ENCODE results near the gene HOXD12. TPM values are rescaled to one million over a fixed set of nuclear protein-coding genes. Genes with fewer than 3 reads are reported as not detected.

The HOXD12 gene
- polyA plus RNA-seq (2013, experiment 1 of 2; ENCODE audit: insufficient read length): not detected
- not detected for polyA plus RNA-seq (2013, experiment 2 of 2; ENCODE audit: insufficient read length)

DNA sequence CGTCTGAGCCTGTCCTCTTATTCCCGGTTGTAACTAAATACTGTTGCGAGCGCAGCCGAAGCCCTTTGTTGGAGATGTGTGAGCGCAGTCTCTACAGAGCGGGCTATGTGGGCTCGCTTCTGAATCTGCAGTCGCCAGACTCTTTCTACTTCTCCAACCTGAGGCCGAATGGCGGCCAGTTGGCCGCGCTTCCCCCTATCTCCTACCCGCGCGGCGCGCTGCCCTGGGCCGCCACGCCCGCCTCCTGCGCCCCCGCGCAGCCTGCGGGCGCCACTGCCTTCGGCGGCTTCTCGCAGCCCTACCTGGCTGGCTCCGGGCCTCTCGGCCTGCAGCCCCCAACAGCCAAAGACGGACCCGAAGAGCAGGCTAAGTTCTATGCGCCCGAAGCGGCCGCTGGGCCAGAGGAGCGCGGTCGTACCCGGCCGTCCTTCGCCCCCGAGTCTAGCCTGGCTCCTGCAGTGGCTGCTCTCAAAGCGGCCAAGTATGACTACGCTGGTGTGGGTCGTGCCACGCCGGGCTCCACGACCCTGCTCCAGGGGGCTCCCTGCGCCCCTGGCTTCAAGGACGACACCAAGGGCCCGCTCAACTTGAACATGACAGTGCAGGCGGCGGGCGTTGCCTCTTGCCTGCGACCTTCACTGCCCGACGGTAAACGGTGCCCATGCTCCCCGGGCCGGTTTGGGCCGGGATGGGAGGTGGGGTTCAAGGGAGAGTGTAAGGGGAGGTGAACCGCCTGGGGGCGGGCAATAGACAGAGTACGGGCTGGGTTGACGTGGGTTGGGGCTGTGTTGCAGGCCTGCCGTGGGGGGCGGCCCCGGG is at the start of gene HOXD12:
Gene HOXD12, plus strand, starts transcription at position 68 of the 819 bp plus-strand sequence. Its CDS starts 7 bp downstream, at position 75.
- DNase-seq: no peak

- peak; percentile 12 for DNase-seq
Observed at GRCh38 chr2:176056406-176056805, 43.2 kb upstream of the HOXD12 start.

DNA sequence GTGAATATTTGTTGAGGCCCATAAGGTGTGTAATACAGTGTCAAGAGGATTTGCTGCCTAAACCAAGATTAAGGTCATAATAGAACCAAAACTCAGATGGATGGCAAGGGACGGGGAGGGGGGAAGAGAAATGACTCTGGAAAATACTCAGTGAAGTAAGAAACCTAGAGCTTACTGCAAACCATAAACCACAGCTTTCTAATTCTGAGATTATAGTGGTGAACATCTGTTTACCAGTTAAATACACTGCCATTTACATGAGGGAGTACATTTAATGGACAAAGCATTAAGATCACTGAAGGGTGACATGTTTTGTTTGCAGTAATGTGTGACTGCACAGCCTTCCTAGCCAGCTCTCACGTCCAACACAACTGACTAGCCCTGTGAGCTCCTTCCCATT is 35.6 kb upstream of the HOXD12 start:
- no peak for DNase-seq

- DNase-seq: no peak
Observed at GRCh38 chr2:176066645-176067588, 32.7 kb upstream of the HOXD12 start.

GRCh38 chr2:176067589-176068418 is 31.8 kb upstream of the HOXD12 start:
- no peak for DNase-seq

- no peak for DNase-seq
Observed at GRCh38 chr2:176068419-176068832, 31.2 kb upstream of the HOXD12 start.

- no peak for DNase-seq
Observed at GRCh38 chr2:176071330-176072291, 28.0 kb upstream of the HOXD12 start.

DNA sequence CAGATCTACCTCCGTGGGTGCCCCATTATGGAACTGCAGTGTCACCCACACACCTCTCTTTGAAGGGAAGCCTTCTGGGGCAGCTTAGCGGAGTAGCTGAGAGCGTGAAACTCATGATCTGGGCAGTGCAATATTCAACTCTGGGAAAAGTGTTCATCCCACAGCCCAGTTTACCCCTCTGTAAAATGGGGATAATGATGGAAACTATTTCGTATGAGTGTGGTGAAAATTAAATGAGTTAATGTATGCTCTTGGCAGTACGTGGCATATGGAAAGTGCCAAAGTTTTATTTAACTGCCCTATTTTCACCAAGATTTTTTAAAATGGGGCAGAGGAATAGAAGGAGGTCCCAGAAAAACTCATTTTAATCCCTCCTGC is 27.3 kb upstream of the HOXD12 start:
- DNase-seq: no peak

DNA sequence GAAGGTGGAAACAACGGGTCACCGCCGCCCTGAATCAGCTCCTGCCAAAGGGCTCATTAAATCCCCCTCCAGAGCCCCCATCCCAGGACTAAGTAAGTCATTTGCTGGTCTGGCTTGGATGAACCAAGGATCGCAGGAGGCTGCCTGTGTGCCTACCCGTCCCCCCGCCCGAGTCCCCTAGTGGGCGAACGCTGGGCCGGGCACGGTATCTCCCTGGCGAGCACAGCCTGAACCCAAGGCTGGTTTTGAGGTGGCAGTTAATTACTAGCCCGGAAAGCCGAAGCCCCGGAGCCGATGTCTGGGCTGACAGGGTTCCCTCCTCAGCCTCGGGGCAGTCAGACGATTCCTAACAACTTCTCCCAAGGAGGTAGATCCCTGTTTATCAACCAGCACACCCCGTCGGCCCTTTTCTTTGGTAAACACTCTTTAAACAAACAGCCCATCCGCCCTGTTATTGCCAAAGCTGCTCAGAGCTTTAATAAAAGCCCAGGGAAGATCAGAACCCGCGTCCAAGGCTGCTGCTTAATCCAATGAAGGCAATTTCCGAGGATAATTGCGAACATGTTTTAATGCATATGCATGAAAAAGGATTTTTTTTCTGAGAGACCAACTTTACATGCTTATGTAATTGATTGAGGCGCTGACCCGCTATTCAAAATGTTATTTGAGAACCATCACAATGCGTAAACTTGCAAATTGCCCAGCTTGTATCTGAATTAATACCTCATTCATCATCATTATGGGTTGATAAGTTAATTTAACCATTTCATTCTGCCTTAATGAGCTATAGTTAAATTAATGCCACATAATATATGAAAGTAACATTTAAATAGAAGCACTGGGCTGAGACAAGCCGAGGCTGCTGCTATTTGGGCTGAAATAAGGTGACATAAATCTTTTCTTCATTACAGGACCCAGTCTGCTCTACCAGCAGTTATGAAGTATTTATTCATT is 26.4 kb upstream of the HOXD12 start:
- no peak for DNase-seq

- no peak for DNase-seq
Observed at GRCh38 chr2:176074919-176075425, 24.6 kb upstream of the HOXD12 start.

DNA sequence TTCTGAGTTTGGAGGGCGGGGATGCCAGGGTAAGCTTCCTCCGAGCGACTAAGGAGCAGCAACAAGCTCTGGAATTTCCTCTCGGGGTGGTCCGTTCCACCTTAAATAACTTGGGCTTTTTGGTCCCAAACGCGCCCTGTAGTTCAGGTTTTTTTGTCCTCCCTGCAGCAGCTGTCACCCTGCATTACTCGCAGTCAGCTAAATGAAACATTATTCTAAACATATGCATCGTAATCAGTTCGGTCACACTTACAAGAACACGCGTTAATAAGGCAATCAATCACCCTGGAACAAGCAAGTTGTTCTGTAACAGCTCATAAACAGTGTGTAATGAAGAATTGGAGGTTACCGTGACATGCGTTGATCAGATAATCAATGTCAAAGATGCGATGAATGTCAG is 24.1 kb upstream of the HOXD12 start:
- no peak for DNase-seq

GRCh38 chr2:176076063-176076462 is 23.5 kb upstream of the HOXD12 start:
- no peak for DNase-seq

- DNase-seq: no peak
Observed at GRCh38 chr2:176076796-176077195, 22.8 kb upstream of the HOXD12 start.

DNA sequence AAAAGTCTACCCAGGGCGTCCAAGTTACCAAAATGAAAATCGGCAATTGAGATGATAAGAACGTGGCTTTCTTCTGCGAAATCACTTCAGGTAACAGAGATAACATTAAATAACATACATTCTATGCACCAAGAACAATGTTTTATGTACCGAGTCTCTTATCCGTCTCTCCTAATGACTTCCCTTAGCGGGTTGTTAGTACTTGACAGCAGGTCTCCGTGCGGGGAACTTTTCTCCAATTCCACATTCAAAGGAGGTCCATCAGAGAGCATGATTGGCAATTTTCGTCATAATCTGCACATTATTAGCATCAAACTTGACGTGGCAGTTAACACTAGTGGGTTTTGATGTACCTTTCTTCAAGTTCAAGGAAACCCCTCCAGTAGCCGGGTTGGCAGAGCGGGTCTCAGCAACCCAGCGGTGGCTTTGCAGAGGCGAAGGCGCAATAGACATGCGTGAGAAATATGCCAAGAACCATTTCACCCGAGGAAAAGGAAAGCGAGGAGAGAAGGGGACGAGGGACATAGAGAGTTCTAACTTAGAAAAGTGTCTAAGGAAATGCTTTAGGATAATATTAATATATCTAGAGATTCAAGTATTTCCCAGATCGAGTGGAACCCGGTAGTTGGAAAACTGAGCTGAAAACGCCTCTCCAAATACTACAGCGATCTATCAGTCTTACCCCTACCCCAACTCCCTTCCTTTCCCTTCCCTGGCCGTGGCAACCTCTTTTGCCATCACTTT is 20.9 kb upstream of the HOXD12 start:
- DNase-seq: no peak

- DNase-seq: no peak
Observed at GRCh38 chr2:176079285-176079830, 20.2 kb upstream of the HOXD12 start.

- DNase-seq: peak; percentile 45
Observed at GRCh38 chr2:176079831-176080539, 19.6 kb upstream of the HOXD12 start.

DNA sequence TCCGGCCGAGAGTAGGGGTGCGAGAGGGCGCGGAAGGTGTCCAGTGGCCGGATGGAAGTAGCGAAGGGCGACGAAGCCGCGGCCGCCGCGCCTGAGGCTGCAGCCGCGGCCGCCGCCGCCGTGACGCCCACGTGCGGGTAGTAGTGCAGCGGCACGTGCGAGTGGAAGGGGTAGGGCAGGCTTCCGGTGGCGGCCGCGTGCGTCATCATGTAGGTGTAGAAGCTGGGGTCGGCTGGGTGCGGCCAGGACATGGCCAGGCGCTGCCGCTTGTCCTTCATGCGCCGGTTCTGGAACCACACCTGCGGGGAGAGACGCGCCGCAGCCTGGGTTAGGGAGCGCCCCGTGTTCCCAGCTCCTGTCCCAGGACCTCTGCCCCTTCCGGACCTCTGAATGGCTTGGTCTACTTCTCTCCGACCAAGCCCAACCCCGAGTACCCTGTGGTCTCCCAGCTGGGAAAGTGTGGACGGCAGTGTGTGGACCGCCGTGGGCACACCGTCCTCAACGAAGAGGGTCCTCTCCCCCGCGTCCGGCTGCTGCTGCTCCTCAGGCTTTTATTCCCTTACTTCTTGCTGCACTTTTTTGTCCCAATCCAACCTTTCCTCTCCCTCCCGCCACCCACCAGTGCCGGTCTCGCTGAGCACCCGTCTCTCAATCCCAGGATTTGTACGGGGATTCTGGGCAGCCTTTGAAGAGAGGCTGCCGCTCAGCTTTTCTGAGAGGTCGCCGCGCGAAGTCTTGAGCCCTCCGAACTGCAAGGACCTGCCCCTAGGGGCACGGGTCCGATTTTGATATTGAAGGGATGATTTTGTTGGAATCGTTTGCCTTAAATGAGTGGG is 18.8 kb upstream of the HOXD12 start:
- DNase-seq: no peak

Data from fibroblast of skin of abdomen (primary cell).